Measurements from ENCODE around the gene HOXA10.

Gene HOXA10

GRCh38 chr7:27133409-27134231, 40.5 kb downstream of the HOXA10 start:
- Histone ChIP-seq H3K27ac (replicated peaks) (no peak overlapping the region), H3K4me3 (replicated peaks; ENCODE audit: insufficient read depth, low read length) (no peak overlapping the region), H3K27me3 (ENCODE audit: insufficient read depth, poor library complexity, severe bottlenecking) (peaks cover 3% of the 10 kb centered on the region)
- DNase-seq (ENCODE audit: low read depth in 1 of 2, low spot score in 1 of 2), result no peak
- no peak for TF ChIP-seq SPI1 (IDR thresholded peaks at IDR 0.05; ENCODE audit: borderline replicate concordance, low read depth)
- TF ChIP-seq, protein P1, sequence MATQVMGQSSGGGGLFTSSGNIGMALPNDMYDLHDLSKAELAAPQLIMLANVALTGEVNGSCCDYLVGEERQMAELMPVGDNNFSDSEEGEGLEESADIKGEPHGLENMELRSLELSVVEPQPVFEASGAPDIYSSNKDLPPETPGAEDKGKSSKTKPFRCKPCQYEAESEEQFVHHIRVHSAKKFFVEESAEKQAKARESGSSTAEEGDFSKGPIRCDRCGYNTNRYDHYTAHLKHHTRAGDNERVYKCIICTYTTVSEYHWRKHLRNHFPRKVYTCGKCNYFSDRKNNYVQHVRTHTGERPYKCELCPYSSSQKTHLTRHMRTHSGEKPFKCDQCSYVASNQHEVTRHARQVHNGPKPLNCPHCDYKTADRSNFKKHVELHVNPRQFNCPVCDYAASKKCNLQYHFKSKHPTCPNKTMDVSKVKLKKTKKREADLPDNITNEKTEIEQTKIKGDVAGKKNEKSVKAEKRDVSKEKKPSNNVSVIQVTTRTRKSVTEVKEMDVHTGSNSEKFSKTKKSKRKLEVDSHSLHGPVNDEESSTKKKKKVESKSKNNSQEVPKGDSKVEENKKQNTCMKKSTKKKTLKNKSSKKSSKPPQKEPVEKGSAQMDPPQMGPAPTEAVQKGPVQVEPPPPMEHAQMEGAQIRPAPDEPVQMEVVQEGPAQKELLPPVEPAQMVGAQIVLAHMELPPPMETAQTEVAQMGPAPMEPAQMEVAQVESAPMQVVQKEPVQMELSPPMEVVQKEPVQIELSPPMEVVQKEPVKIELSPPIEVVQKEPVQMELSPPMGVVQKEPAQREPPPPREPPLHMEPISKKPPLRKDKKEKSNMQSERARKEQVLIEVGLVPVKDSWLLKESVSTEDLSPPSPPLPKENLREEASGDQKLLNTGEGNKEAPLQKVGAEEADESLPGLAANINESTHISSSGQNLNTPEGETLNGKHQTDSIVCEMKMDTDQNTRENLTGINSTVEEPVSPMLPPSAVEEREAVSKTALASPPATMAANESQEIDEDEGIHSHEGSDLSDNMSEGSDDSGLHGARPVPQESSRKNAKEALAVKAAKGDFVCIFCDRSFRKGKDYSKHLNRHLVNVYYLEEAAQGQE (IDR thresholded peaks at IDR 0.05; ENCODE audit: insufficient replicate concordance, low read depth), result no peak
- TF ChIP-seq, protein P2, sequence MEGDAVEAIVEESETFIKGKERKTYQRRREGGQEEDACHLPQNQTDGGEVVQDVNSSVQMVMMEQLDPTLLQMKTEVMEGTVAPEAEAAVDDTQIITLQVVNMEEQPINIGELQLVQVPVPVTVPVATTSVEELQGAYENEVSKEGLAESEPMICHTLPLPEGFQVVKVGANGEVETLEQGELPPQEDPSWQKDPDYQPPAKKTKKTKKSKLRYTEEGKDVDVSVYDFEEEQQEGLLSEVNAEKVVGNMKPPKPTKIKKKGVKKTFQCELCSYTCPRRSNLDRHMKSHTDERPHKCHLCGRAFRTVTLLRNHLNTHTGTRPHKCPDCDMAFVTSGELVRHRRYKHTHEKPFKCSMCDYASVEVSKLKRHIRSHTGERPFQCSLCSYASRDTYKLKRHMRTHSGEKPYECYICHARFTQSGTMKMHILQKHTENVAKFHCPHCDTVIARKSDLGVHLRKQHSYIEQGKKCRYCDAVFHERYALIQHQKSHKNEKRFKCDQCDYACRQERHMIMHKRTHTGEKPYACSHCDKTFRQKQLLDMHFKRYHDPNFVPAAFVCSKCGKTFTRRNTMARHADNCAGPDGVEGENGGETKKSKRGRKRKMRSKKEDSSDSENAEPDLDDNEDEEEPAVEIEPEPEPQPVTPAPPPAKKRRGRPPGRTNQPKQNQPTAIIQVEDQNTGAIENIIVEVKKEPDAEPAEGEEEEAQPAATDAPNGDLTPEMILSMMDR (IDR thresholded peaks at IDR 0.05; ENCODE audit: insufficient read depth, low read length), result no peak
- no peak for TF ChIP-seq GABPA (IDR thresholded peaks at IDR 0.05; ENCODE audit: low read depth)
- no peak for TF ChIP-seq POLR2AphosphoS5 (IDR thresholded peaks at IDR 0.05; ENCODE audit: low read depth)

DNA sequence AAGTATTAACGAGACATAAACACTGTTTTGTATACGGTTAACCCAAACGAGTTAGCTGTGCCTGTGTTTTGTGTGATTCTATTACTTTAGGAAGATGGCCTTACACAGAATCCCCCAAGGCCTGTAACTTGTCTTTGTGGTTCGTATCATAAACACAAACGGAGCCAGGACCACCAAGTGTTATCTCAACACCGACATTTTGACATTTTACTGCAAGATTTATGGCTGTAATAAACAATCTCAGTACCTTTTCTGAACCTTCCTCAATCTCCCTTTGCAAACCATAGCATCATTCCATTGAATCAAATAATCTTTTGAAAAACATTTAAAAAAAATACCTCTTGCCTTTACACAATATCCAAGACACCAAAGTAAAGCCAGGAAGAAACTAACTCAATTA, 41.1 kb downstream of the HOXA10 start:
- TF ChIP-seq, protein P1 (IDR thresholded peaks at IDR 0.05; ENCODE audit: insufficient replicate concordance, low read depth), result no peak
- TF ChIP-seq GABPA (IDR thresholded peaks at IDR 0.05; ENCODE audit: low read depth), result no peak
- TF ChIP-seq SPI1 (IDR thresholded peaks at IDR 0.05; ENCODE audit: borderline replicate concordance, low read depth), result no peak
- no peak for TF ChIP-seq POLR2AphosphoS5 (IDR thresholded peaks at IDR 0.05; ENCODE audit: low read depth)
- TF ChIP-seq, protein P2 (IDR thresholded peaks at IDR 0.05; ENCODE audit: insufficient read depth, low read length), result no peak
- no peak overlapping the region for H3K4me3 ChIP-seq (replicated peaks; ENCODE audit: insufficient read depth, low read length)
- H3K27me3 ChIP-seq (ENCODE audit: insufficient read depth, poor library complexity, severe bottlenecking), result peaks cover 3% of the 10 kb centered on the region
- H3K27ac ChIP-seq (replicated peaks), result no peak overlapping the region
- DNase-seq (ENCODE audit: low read depth in 1 of 2, low spot score in 1 of 2), result no peak

DNA sequence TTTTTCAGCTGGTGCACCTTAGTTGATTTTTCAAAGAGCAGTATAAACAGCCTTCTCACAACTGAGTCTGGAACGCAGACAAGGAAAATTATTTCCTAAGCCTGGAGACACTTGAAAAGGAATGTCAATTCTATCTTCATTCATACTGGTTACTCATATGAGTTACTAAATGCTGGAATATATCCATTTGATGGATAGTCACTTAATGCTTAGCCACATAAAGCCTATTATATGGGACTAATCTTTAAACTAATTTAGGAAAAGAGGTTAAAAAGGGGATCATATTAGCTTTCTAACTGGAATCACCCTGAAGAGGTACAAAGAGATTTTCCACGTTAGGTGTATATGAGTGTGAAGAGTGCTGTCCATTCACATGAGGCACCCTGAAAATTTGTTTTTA, 41.9 kb downstream of the HOXA10 start:
- Histone ChIP-seq H3K4me3 (replicated peaks; ENCODE audit: insufficient read depth, low read length) (no peak overlapping the region), H3K27me3 (ENCODE audit: insufficient read depth, poor library complexity, severe bottlenecking) (no peaks in the 10 kb centered on the region), H3K27ac (replicated peaks) (no peak overlapping the region)
- no peak for DNase-seq (ENCODE audit: low read depth in 1 of 2, low spot score in 1 of 2)
- TF ChIP-seq, protein P1 (IDR thresholded peaks at IDR 0.05; ENCODE audit: insufficient replicate concordance, low read depth), result no peak
- no peak for TF ChIP-seq GABPA (IDR thresholded peaks at IDR 0.05; ENCODE audit: low read depth)
- TF ChIP-seq, protein P2 (IDR thresholded peaks at IDR 0.05; ENCODE audit: insufficient read depth, low read length), result no peak
